Tibial artery (tissue), 4 donors: ENCODE data around the gene CLTC.

ENCODE experiments used
- DNase-seq, 2 donors: peaks; one replicate each; pipeline ENCODE4 v3.0.0-alpha.2; 2019
- H3K27ac ChIP-seq, 2 donors: fragments of 200-600 bp; sonication (generic) in 1 of 2; 1 replicate in 1 of 2; 2 replicates in 1 of 2; pipeline ENCODE4 v1.5.1; 2018 to 2019; ENCODE audit warnings: mild to moderate bottlenecking in 1 of 2
- H3K27me3 ChIP-seq, 2 donors: fragments of 200-600 bp; sonication (generic) in 1 of 2; one replicate each; pipeline versions ENCODE4 v1.5.1 to v1.6.0; 2016 to 2019
- H3K36me3 ChIP-seq, 3 donors: fragments of 200-600 bp; sonication (generic) in 2 of 3; one replicate each; pipeline ENCODE4 v1.5.1; 2016 to 2019; ENCODE audit warnings: mild to moderate bottlenecking in 2 of 3
- H3K4me1 ChIP-seq, 4 donors: fragments of 200-600 bp; sonication (generic) in 2 of 4; 1 replicate in 3 of 4; 2 replicates in 1 of 4; pipeline ENCODE4 v1.5.1; 2016 to 2019
- H3K4me3 ChIP-seq, 2 donors: fragments of 200-600 bp; sonication (generic) in 1 of 2; 1 replicate in 1 of 2; 2 replicates in 1 of 2; pipeline ENCODE4 v1.5.1; 2018 to 2019; ENCODE audit warnings: mild to moderate bottlenecking in 2 of 2
- H3K9me3 ChIP-seq, 3 donors: fragments of 200-600 bp; sonication (generic) in 1 of 3; one replicate each; pipeline ENCODE4 v1.5.1; 2016 to 2019
- intact Hi-C: fragments of 100-400 bp; cut with DNase I; formaldehyde crosslinking; loops from one replicate; pipeline ENCODE4 v1.15.0; 2023; ENCODE audit warnings: low total_unique reads
- TF ChIP-seq, protein P1 (sequence below), 2 experiments: fragments of 200-600 bp in 1 of 2; fragments of 450-650 bp in 1 of 2; IDR thresholded peaks; one replicate each; pipeline ENCODE4 v1.5.1; 2017 to 2019; ENCODE audit warnings: antibody characterized with exemption in 2 of 2, mild to moderate bottlenecking in 1 of 2, moderate library complexity in 1 of 2

CLTC gene

DNA sequence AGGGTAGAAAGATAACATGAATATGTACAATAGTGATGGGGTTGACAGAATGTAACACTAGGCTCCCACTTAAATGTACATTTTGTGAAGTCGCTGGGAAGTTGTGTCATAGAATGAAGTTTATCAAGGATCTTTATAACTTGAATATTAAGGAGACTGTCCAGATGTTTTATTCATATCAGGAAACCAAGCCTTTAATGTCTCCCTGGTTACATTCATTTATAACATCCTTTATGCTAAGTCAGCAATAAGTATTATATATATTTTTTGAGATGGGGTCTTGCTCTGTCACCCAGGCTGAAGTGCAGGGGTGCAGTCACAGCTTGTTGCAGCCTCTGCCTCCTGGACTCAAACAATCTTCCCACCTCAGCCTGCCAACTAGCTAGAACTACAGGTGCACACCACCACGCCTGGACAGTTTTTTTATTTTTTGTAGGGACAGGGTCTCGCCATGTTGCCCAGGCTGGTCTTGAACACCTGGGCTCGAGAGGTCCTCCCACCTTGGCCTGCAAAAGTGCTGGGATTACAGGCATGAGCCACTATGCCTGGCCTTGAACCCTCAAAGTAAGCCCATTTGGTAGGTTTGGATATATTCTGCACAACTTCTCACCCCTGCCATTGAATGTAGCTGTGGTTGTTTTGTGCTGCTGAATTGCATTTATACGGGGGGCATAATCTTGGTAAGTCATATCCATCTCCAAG, 14.1 kb downstream of the CLTC start:
- TF ChIP-seq, protein P1, sequence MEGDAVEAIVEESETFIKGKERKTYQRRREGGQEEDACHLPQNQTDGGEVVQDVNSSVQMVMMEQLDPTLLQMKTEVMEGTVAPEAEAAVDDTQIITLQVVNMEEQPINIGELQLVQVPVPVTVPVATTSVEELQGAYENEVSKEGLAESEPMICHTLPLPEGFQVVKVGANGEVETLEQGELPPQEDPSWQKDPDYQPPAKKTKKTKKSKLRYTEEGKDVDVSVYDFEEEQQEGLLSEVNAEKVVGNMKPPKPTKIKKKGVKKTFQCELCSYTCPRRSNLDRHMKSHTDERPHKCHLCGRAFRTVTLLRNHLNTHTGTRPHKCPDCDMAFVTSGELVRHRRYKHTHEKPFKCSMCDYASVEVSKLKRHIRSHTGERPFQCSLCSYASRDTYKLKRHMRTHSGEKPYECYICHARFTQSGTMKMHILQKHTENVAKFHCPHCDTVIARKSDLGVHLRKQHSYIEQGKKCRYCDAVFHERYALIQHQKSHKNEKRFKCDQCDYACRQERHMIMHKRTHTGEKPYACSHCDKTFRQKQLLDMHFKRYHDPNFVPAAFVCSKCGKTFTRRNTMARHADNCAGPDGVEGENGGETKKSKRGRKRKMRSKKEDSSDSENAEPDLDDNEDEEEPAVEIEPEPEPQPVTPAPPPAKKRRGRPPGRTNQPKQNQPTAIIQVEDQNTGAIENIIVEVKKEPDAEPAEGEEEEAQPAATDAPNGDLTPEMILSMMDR (IDR thresholded peaks at IDR 0.05) = no peak
- H3K4me3 ChIP-seq = no peak overlapping the region
- H3K36me3 ChIP-seq = no peaks in the 10 kb centered on the region
- H3K9me3 ChIP-seq = no peaks in the 10 kb centered on the region
- no peak for DNase-seq
- no peaks in the 10 kb centered on the region for H3K27me3 ChIP-seq
- intact Hi-C loops = no loop called here
- H3K27ac ChIP-seq = peak overlapping the region in 1 of 2 donors; percentile 17
- peaks cover 0 to 76% (median 34%) of the 10 kb centered on the region in 4 donors for H3K4me1 ChIP-seq

GRCh38 chr17:59634632-59635541, 15.2 kb downstream of the CLTC start:
- TF ChIP-seq, protein P1 (IDR thresholded peaks at IDR 0.05) = no peak
- Histone ChIP-seq H3K27me3 (no peaks in the 10 kb centered on the region), H3K9me3 (no peaks in the 10 kb centered on the region), H3K27ac (peak overlapping the region in 1 of 2 donors; percentile 17), H3K4me3 (no peak overlapping the region), H3K36me3 (no peaks in the 10 kb centered on the region), H3K4me1 (peaks cover 0 to 74% (median 32%) of the 10 kb centered on the region in 4 donors)
- intact Hi-C loops = no loop called here
- DNase-seq = no peak

DNA sequence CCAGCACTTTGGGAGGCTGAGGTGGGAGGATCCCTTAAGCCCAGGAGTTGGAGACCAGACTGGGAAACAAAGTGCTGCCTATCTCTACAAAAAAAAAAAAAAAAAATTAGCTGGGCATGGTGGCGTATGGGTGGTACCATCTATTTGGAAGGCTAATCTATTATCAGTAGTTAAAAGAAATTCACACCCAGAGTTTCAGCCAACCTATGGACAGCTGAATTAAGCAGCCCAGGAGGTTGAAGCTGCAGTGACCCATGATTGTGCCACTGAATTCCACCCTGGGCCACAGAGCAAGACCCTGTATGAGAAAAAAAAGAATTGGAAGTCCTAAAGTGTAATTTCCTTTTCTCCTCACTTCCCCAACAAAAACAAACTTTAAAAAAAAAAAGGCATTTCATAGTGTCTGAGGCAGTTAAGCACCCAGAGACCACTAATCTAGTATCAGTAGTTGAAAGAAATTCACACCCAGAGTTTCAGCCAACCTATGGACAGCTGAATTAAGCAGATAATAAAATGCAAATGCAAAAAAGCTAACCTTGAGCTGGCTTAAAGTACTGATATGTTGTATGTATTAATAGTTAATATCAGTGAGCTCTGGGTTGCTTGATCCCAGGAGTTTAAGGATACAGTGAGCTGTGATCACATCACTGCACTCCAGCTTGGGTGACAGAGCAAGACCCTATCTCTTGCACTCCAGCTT, 18.1 kb downstream of the CLTC start:
- H3K27me3 ChIP-seq = no peaks in the 10 kb centered on the region
- TF ChIP-seq, protein P1 (IDR thresholded peaks at IDR 0.05) = no peak
- no peaks in the 10 kb centered on the region for H3K36me3 ChIP-seq
- H3K27ac ChIP-seq = no peak overlapping the region
- peaks cover 0 to 76% (median 37%) of the 10 kb centered on the region in 4 donors for H3K4me1 ChIP-seq
- intact Hi-C loops = no loop called here
- H3K4me3 ChIP-seq = no peak overlapping the region
- no peaks in the 10 kb centered on the region for H3K9me3 ChIP-seq
- no peak for DNase-seq

- no peak overlapping the region for H3K27ac ChIP-seq
- H3K9me3 ChIP-seq = no peaks in the 10 kb centered on the region
- peaks cover 0 to 78% (median 38%) of the 10 kb centered on the region in 4 donors for H3K4me1 ChIP-seq
- H3K36me3 ChIP-seq = no peaks in the 10 kb centered on the region
- H3K4me3 ChIP-seq = no peak overlapping the region
- TF ChIP-seq, protein P1 (IDR thresholded peaks at IDR 0.05) = no peak
- no peak for DNase-seq
- no peaks in the 10 kb centered on the region for H3K27me3 ChIP-seq
- intact Hi-C loops = no loop called here
These were observed 18.9 kb downstream of the CLTC start for GRCh38 chr17:59638553-59638952.

DNA sequence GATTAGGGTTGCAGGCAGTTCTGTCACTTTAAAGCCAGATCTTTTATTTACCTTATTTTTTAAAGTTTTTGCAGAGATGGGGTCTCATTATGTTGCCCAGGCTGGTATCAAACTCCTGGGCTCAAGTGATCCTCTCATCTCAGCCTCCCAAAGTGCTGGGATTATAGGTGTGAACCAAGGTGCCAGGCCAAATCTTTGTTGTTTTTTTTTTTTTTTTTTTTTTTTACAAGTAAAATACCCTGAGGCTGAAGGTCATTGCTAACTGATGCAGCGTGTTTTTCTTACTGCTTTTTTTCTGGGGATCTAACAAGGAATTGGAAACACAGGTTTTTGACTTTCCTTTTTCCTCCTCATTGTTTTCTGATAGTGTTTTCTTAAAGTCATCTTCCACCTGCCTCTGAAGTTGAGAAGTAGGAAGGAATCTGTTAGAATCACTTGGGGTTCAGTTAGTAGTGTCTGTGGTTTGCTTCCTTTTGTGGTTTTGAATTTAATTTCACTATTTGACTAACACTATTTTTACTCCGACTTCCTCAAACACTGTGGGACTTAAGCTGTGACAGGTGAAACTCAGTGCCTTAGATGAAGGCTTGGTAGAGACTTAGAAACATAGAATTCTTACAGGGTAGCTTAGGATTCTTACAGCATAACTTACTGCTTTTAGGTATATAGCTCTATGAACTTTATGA, 22.2 kb downstream of the CLTC start:
- Histone ChIP-seq H3K36me3 (peaks cover 4 to 23% (median 6%) of the 10 kb centered on the region in 3 donors), H3K4me3 (no peak overlapping the region), H3K27ac (no peak overlapping the region), H3K4me1 (peaks cover 0 to 66% (median 26%) of the 10 kb centered on the region in 4 donors), H3K27me3 (no peaks in the 10 kb centered on the region), H3K9me3 (no peaks in the 10 kb centered on the region)
- no peak for DNase-seq
- intact Hi-C loops = no loop called here
- TF ChIP-seq, protein P1 (IDR thresholded peaks at IDR 0.05) = no peak
